Left renal cortex interstitium (tissue), 4 donors: Measurements from ENCODE around the gene LRFN2. TPM values are rescaled to one million over a fixed set of nuclear protein-coding genes. Genes with fewer than 3 reads are reported as not detected.

Experiments used
- DNase-seq, 4 donors: peaks; one replicate each; pipeline ENCODE4 v3.0.0-alpha.2; 2013; ENCODE audit warnings: low read depth in 4 of 4, low spot score in 2 of 4, missing footprints in 1 of 4
- polyA plus RNA-seq, 4 donors: library from polyadenylated mRNA; unstranded; fragments of 120-200 nt; gene quantifications; one replicate each; pipeline ENCODE4 v1.2.1, GENCODE V29; 2013; ENCODE audit not compliant: insufficient read length in 4 of 4

LRFN2 gene
- polyA plus RNA-seq, 4 donors, result 1.1 to 1.4 (median 1.3) TPM

DNA sequence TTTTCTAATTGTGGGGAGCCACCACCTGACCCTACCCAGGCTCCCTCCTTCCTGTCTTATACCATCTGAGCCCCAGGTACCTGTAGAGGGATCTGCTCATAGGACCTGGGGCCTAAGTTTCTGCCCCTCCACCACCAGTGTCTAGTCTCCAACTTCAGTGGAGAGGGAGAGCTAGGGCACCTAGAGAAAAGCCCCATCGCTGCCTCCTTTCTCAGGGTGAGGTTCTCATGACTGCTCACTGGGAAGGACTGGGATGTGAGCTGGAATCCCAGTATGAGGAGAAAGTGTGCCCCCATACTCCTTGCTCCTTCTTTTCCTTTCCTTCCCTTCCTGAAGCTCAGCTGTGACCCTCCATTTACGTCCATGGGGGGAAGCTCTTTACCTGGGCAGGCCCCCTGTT lies 231.6 kb downstream of the LRFN2 start:
- DNase-seq, result no peak

- DNase-seq, result no peak
These were observed 232.1 kb downstream of the LRFN2 start for GRCh38 chr6:40355066-40355465.

DNA sequence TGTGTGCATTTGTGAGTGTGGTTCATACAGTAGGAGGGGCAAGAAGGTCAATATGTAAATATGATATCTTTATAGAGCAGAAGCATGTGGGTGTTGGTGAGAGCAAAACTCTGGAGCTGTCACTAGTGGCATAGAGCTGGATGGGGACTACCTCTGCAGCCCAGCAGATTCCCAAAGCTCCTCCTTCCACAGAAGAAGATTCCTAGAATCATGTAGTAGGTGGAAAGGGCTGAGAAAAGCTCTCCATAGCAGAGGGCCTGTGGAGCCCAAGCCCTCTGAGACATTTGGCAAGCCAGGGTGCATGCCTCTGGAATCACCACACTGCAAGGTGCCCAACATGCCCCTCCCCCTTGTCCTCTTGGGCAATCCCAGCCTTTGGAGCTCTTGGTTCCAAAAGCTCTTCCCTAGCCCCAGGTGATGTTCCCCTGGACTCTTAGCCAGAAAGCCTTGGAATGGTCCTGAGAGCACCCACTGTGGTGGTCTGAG lies 233.2 kb downstream of the LRFN2 start:
- DNase-seq, result no peak

DNA sequence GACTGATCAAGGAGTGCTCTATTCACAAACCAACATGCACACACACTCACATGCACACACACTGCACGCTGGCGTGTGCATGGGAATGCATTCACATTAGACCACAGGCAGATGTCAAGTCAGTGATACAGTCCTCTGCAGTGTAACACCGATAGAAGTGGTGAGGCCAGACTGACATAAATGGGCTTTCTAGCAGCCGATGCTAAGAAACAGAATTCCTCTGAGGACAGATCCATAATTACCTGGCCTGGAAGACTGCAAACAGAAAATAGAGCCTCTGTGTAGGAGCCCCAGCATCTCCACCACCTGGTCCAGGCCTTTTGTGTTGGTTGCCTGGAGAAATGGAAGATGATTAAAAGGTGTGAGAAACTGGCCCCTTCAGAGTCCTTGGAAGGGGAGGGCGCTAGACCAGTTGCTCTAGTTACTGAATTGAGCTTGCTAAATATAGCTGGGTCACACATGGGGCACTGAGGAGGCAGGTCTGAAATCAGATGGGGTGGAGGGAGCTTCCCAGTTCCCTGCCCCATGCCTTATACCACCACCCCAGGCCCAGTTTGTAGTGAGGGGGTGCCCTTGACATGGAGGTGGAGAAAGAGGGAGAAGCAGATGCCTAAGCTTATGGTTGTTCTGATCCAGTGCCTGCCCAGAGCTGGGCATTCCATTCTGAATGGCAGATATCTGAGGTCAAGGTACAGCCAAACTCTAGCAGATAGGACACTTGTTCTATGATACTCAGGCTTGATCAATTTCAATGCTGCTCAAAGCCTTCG lies 233.8 kb downstream of the LRFN2 start:
- DNase-seq, result no peak

- DNase-seq, result no peak
These were observed 234.5 kb downstream of the LRFN2 start for GRCh38 chr6:40352527-40353170.

DNA sequence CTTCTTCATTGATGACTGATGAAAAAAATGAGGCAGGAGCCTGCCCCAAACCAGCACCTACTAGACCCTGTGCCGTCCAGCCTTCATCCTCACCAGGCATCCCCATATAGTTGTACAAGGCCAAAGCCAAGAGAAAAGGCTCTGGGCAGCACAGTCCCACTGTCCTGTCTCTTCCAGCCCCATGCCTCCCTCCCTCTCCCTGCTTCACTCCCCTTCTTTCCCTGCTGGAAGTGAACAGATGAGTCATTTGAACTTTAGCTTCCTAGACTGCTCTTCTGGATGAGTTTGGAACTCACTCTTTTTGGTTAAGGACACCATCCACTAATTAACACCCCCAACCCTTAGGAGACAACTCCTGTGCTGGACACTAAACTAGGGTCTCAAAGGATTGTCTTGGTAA lies 235.2 kb downstream of the LRFN2 start:
- no peak for DNase-seq

DNA sequence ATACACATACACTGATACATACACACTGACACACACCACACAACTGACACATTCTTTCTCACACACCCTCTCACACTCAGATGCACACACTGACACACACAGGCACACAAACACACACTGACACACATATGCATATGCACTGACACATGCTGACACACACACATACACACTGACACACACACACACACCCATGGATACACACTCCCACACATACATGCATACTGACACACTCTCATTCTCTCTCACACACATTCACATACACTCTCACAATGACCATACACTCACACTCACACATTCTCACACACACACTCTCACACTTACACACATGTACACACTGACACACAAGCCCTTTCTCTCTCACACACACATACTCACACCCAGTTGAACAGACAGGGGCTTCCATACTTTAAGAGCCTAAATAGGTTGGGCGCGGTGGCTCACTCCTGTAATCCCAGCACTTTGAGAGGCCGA lies 236.4 kb downstream of the LRFN2 start:
- DNase-seq, result no peak

DNA sequence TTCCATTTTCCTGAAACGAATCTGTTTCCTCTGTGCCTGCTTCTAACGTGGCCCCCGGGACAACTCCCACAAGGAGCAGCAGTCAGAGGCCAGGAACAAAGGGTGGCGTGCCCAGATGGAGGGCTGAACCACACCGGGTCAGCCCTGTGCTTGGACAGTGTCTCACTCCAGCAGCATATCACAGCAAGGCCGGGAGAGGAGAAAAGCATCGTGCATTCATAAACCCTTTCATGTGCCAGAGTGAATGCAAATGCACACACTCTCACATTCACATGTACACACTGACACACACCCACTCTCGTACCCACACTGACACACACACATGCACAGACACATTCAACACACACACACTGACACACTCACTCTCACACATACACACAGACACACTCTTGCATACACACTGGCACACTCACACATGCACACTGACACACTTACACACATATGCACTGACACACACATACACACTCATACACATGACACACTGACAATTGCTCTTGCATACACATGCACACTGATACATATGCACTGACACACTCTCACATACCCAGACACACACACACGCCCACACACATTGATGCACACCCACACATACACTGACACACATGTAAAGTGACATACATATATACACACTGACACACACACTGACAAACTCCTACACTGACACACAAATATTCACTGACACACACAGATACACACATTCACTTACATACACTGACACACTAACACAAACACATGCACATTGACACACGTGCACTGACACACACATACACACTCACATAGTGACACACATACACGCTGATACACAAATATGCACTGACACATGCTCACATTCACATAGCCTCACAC lies 237.0 kb downstream of the LRFN2 start:
- DNase-seq, result no peak

DNA sequence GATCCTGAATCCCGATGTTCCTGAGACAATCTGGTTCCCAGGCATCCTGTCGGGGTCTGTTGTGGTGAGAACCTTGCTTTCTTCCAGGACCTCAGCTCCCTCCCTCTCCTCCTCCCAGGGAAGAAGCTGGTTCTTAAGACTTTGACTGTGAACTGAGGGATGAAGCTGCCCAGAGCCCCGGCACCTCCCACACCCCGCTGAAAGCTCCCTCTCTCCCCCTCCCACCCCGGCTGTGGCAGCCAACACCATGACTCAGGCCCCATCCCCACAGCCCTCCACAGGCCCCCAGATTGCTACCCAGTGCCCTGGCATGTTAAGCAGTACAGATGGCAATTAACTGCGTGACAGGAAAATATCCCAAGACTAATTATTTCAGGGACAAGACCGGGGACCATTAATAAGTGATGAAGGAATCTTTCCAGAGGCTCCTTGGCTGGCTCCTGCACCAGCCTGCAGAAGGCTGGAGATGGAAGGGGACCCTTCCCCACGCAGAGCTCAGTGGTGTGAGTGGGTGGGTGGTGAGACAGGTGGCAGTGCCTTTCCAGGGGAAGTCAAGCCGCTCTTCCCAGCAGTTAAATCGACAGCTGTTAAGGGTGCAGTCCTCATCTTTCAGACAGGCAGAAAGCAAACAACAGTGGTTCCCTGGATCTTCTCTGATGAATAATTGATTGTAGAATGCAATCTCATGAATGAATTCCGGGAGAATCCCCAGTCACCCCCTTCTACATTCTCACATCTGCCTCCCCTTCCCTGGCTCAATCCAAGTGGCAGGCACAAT lies 237.9 kb downstream of the LRFN2 start:
- DNase-seq, result no peak

DNA sequence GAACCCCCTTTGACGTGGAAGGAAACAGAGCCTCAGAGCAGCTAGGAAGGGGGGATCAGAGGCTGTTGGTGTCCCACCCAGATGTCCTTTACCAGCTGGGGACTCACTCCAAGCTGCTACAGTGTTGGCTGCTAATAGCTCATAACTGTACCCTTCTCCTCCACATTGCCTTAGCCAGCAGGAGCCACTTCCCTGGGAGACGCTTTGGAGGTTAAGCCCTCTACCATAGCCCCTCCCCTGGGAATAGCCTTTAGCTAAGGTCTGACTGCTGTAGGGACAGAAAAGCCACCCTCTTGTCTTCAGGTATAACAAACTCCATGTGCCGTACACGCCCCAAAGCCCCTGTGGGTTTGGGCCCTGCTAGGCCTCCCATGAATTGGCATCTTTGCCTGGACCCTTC lies 238.6 kb downstream of the LRFN2 start:
- DNase-seq, result no peak

GRCh38 chr6:40347571-40348011 lies 239.6 kb downstream of the LRFN2 start:
- no peak for DNase-seq

- DNase-seq, result no peak
These were observed 240.9 kb downstream of the LRFN2 start for GRCh38 chr6:40346246-40346645.

GRCh38 chr6:40344566-40345167 lies 242.5 kb downstream of the LRFN2 start:
- no peak for DNase-seq

DNA sequence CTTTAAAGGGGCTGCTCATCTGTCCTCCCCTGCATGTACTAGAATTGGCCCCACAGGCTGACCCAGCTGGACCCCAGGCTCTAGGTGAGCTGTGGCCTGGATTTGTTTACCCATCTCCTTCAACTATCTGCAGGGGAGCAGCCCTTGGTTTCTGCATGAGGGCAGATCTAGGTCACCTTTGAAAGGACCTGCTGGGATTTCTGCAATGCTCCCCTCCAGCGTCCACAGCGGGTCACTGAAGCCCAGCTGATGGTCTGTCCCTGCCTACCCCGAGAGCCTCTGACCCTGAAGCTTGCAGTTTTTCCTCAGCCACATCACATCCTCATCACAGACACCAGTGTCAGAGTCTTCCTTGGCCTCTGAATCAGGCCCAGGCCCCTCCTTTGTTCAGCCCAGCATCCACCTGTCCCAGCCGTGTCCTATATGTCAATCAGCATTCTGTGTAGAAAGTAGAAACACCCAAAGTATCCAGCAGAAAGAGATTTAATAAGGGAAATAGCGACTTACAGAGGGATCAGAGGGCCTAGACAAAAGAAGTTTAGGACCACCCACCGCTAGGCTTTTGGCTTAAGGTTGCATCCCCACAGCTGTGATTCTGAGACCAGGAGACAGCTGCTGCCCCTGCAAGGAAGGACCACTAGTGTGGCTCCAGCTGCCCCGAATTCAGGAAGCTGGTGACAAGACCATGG lies 243.1 kb downstream of the LRFN2 start:
- DNase-seq, result no peak

DNA sequence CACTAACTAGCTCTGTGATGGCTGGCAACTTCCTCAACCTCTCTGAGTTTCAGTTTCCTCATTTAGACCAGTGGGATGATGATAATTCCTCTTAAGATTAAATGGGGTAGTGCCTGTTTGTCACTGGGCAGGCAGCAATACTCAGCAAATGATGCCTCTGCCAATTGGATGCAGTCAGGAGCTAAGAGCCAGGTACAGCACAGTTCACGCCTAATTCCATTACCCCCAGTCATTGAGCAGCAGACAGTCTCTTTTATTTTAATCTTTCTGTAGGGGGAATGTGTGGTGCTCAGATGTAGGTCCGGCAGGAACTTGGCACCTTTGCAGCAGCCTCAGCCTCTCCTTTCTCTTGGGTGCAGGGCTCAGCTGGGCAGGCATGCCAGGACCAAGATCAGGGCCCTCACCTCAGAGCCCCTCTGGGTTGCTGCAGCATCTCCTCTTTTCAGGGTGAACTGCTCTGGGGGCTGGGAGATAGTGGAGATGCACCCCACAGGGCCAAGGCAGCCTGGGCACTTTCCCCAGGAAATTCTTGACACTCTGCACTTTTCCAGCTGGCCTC lies 243.8 kb downstream of the LRFN2 start:
- no peak for DNase-seq

DNA sequence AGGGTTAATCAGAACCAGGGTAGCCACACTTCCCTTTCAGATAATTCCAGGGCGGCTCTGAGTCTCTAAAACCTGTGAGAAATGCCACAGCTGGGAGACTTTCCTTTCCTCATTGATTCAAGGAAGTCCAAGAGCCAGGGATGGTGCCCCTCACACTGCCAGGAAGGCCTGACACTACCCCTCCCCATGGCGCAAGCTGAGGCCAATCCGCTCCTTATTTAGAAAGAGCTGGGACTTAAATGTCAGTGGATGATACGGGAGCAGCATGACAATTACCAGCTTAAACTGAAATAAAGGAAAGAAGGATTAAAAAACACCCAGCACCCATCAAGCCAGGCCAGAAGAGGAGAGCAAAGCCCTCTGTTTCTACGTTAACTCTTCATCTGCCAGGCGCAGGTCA lies 244.4 kb downstream of the LRFN2 start:
- DNase-seq, result no peak

GRCh38 chr6:40341726-40342125 lies 245.4 kb downstream of the LRFN2 start:
- DNase-seq, result no peak
